Measurements from ENCODE around the gene LEP.

DNA sequence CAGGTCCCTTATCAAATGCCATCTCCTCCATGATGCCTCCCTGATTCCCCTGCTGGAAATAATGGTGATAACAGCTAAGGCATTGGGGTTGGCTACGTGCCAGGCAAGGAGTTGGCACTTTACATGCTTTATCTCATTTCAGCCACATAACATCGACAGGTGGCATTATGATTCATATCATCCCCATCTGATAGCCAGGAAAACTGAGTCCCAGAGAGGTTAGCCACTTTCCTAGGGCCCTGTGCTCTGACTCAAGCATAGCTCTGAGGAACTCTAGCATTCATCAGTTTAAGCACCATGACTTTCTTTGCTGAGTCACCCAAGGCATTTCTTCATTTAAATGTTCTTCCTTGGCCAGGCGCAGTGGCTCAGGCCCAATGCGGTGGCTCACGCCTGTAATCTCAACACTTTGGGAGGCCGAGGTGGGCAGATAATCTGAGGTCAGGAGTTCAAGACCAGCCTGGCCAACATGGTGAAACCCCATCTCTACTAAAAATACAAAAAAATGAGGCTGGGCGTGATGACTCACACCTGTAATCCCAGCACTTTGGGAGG, 6.6 kb downstream of the LEP start:
- TF ChIP-seq POLR2A (IDR thresholded peaks at IDR 0.05; ENCODE audit: low read length), result no peak
- TF ChIP-seq GATA1 (IDR thresholded peaks at IDR 0.05; ENCODE audit: low read depth, low read length), result no peak
